Measurements from ENCODE around the gene SMIM27. TPM values are rescaled to one million over a fixed set of nuclear protein-coding genes. Genes with fewer than 3 reads are reported as not detected.

The SMIM27 gene
- total and polyA plus RNA-seq, 2 experiments from 2014 or later = 3.4 to 106 TPM

DNA sequence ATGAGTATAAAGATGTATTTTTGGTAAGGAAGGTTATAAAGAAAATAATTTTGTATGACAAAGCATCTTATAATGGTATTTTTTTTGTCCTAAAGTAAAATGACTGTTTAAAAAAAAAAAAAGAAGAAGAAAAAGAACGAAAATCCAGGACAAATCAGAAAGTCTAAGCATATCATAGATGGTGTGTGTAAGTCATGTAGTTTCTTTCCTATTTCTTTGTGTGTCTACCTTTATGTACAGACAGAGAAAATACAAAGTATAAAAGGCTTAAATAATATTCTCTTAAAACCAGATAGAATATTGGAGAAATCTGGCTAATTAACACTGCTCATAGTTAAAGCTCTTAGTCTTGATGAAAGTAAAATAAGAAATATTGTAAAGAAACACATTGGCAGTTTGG, 33.9 kb upstream of the SMIM27 start:
- Histone ChIP-seq H3K27ac (ENCODE audit: low read depth) (no peak overlapping the region), H2AFZ (no peak overlapping the region), H3K4me2 (no peak overlapping the region), H3K4me1 (ENCODE audit: insufficient read depth) (no peaks in the 10 kb centered on the region), H3F3A (replicated peaks; ENCODE audit: low read depth) (no peaks in the 10 kb centered on the region), H3K27me3 (ENCODE audit: insufficient read depth) (no peaks in the 10 kb centered on the region), H3K4me3 (no peak overlapping the region), H3K79me2 (replicated peaks; ENCODE audit: insufficient read depth) (peaks cover 54% of the 10 kb centered on the region), H4K20me1 (replicated peaks; ENCODE audit: insufficient read depth) (no peaks in the 10 kb centered on the region), H3K9me2 (ENCODE audit: insufficient read depth) (no peaks in the 10 kb centered on the region), H3K36me3 (ENCODE audit: insufficient read depth) (peaks cover 34% of the 10 kb centered on the region)
- H3K4me3 Mint-ChIP-seq = no peak overlapping the region
- H3K36me3 Mint-ChIP-seq (ENCODE audit: low read depth) = peaks cover 93% of the 10 kb centered on the region
- H3K27me3 Mint-ChIP-seq (ENCODE audit: insufficient read depth, low read depth, poor library complexity) = peaks cover 6% of the 10 kb centered on the region
- TF ChIP-seq ZNF114 (CRISPR knock-in tag; IDR thresholded peaks at IDR 0.05) (no peak), EZH2phosphoT487 (IDR thresholded peaks at IDR 0.05; ENCODE audit: unreplicated experiment) (no peak), NANOG (IDR thresholded peaks at IDR 0.05; ENCODE audit: borderline replicate concordance) (no peak), JUNB (IDR thresholded peaks at IDR 0.05; ENCODE audit: unreplicated experiment) (no peak)
- DNase-seq (ENCODE audit: low spot score) = no peak
- ATAC-seq = no peak
- H3K27ac Mint-ChIP-seq = no peak overlapping the region
- no peaks in the 10 kb centered on the region for H3K4me1 Mint-ChIP-seq
- peaks cover 89% of the 10 kb centered on the region for H3K9me3 Mint-ChIP-seq

DNA sequence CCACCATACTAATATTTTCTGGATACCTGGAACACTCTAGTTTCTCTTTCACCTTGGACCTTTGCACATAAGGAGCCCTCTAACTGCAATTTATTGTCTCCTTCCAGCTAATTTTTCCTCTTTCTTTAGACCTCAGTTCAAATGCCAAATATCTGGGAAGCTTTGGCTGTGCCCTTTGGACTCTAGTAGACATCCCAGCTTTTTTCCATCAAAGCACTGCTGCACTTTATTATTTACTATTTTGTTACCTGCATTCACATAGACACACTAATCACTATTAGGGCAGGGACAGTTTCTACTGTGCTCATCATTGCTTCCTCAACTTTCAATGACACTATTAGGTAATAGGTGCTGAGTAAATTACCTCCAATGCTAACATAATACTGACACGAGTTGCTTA, 28.2 kb upstream of the SMIM27 start:
- H3K36me3 Mint-ChIP-seq (ENCODE audit: low read depth) = peaks cover 43% of the 10 kb centered on the region
- H3K79me2 ChIP-seq (replicated peaks; ENCODE audit: insufficient read depth) = peaks cover 45% of the 10 kb centered on the region
- no peak for ATAC-seq
- no peaks in the 10 kb centered on the region for H4K20me1 ChIP-seq (replicated peaks; ENCODE audit: insufficient read depth)
- H3K9me2 ChIP-seq (ENCODE audit: insufficient read depth) = no peaks in the 10 kb centered on the region
- H3K9me3 Mint-ChIP-seq = peaks cover 33% of the 10 kb centered on the region
- H3K4me1 Mint-ChIP-seq = peaks cover 18% of the 10 kb centered on the region
- peaks cover 7% of the 10 kb centered on the region for H3K27me3 Mint-ChIP-seq (ENCODE audit: insufficient read depth, low read depth, poor library complexity)
- H3K4me1 ChIP-seq (ENCODE audit: insufficient read depth) = peaks cover 13% of the 10 kb centered on the region
- no peak overlapping the region for H3K27ac ChIP-seq (ENCODE audit: low read depth)
- H3K27ac Mint-ChIP-seq = no peak overlapping the region
- no peaks in the 10 kb centered on the region for H3K27me3 ChIP-seq (ENCODE audit: insufficient read depth)
- H3K36me3 ChIP-seq (ENCODE audit: insufficient read depth) = peaks cover 14% of the 10 kb centered on the region
- no peak overlapping the region; the same call in 1 of the 2 replicates for H3K4me3 ChIP-seq
- no peaks in the 10 kb centered on the region for H3F3A ChIP-seq (replicated peaks; ENCODE audit: low read depth)
- DNase-seq (ENCODE audit: low spot score) = no peak
- no peak overlapping the region for H3K4me3 Mint-ChIP-seq
- H3K4me2 ChIP-seq = peak overlapping the region; percentile 48; the same call in 1 of the 2 replicates
- no peak overlapping the region for H2AFZ ChIP-seq
- TF ChIP-seq ZNF331 (CRISPR knock-in tag; IDR thresholded peaks at IDR 0.05; ENCODE audit: low read depth) (no peak), POLR2AphosphoS5 (IDR thresholded peaks at IDR 0.05; ENCODE audit: low read depth) (no peak), EZH2 (IDR thresholded peaks at IDR 0.05; ENCODE audit: low read depth, unreplicated experiment) (no peak), ZNF114 (CRISPR knock-in tag; IDR thresholded peaks at IDR 0.05) (no peak), EZH2phosphoT487 (IDR thresholded peaks at IDR 0.05; ENCODE audit: unreplicated experiment) (no peak), CREB1 (CRISPR knock-in tag; IDR thresholded peaks at IDR 0.05; ENCODE audit: low read depth) (no peak)
- TF ChIP-seq, protein P1, sequence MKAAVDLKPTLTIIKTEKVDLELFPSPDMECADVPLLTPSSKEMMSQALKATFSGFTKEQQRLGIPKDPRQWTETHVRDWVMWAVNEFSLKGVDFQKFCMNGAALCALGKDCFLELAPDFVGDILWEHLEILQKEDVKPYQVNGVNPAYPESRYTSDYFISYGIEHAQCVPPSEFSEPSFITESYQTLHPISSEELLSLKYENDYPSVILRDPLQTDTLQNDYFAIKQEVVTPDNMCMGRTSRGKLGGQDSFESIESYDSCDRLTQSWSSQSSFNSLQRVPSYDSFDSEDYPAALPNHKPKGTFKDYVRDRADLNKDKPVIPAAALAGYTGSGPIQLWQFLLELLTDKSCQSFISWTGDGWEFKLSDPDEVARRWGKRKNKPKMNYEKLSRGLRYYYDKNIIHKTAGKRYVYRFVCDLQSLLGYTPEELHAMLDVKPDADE (IDR thresholded peaks at IDR 0.05) = no peak
- TF ChIP-seq, protein P2, sequence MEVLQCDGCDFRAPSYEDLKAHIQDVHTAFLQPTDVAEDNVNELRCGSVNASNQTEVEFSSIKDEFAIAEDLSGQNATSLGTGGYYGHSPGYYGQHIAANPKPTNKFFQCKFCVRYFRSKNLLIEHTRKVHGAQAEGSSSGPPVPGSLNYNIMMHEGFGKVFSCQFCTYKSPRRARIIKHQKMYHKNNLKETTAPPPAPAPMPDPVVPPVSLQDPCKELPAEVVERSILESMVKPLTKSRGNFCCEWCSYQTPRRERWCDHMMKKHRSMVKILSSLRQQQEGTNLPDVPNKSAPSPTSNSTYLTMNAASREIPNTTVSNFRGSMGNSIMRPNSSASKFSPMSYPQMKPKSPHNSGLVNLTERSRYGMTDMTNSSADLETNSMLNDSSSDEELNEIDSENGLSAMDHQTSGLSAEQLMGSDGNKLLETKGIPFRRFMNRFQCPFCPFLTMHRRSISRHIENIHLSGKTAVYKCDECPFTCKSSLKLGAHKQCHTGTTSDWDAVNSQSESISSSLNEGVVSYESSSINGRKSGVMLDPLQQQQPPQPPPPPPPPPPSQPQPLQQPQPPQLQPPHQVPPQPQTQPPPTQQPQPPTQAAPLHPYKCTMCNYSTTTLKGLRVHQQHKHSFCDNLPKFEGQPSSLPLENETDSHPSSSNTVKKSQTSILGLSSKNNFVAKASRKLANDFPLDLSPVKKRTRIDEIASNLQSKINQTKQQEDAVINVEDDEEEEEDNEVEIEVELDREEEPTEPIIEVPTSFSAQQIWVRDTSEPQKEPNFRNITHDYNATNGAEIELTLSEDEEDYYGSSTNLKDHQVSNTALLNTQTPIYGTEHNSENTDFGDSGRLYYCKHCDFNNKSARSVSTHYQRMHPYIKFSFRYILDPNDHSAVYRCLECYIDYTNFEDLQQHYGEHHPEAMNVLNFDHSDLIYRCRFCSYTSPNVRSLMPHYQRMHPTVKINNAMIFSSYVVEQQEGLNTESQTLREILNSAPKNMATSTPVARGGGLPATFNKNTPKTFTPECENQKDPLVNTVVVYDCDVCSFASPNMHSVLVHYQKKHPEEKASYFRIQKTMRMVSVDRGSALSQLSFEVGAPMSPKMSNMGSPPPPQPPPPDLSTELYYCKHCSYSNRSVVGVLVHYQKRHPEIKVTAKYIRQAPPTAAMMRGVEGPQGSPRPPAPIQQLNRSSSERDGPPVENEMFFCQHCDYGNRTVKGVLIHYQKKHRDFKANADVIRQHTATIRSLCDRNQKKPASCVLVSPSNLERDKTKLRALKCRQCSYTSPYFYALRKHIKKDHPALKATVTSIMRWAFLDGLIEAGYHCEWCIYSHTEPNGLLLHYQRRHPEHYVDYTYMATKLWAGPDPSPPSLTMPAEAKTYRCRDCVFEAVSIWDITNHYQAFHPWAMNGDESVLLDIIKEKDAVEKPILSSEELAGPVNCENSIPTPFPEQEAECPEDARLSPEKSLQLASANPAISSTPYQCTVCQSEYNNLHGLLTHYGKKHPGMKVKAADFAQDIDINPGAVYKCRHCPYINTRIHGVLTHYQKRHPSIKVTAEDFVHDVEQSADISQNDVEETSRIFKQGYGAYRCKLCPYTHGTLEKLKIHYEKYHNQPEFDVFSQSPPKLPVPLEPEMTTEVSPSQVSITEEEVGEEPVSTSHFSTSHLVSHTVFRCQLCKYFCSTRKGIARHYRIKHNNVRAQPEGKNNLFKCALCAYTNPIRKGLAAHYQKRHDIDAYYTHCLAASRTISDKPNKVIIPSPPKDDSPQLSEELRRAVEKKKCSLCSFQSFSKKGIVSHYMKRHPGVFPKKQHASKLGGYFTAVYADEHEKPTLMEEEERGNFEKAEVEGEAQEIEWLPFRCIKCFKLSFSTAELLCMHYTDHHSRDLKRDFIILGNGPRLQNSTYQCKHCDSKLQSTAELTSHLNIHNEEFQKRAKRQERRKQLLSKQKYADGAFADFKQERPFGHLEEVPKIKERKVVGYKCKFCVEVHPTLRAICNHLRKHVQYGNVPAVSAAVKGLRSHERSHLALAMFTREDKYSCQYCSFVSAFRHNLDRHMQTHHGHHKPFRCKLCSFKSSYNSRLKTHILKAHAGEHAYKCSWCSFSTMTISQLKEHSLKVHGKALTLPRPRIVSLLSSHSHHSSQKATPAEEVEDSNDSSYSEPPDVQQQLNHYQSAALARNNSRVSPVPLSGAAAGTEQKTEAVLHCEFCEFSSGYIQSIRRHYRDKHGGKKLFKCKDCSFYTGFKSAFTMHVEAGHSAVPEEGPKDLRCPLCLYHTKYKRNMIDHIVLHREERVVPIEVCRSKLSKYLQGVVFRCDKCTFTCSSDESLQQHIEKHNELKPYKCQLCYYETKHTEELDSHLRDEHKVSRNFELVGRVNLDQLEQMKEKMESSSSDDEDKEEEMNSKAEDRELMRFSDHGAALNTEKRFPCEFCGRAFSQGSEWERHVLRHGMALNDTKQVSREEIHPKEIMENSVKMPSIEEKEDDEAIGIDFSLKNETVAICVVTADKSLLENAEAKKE (CRISPR knock-in tag; IDR thresholded peaks at IDR 0.05) = no peak
- TF ChIP-seq, protein P3, sequence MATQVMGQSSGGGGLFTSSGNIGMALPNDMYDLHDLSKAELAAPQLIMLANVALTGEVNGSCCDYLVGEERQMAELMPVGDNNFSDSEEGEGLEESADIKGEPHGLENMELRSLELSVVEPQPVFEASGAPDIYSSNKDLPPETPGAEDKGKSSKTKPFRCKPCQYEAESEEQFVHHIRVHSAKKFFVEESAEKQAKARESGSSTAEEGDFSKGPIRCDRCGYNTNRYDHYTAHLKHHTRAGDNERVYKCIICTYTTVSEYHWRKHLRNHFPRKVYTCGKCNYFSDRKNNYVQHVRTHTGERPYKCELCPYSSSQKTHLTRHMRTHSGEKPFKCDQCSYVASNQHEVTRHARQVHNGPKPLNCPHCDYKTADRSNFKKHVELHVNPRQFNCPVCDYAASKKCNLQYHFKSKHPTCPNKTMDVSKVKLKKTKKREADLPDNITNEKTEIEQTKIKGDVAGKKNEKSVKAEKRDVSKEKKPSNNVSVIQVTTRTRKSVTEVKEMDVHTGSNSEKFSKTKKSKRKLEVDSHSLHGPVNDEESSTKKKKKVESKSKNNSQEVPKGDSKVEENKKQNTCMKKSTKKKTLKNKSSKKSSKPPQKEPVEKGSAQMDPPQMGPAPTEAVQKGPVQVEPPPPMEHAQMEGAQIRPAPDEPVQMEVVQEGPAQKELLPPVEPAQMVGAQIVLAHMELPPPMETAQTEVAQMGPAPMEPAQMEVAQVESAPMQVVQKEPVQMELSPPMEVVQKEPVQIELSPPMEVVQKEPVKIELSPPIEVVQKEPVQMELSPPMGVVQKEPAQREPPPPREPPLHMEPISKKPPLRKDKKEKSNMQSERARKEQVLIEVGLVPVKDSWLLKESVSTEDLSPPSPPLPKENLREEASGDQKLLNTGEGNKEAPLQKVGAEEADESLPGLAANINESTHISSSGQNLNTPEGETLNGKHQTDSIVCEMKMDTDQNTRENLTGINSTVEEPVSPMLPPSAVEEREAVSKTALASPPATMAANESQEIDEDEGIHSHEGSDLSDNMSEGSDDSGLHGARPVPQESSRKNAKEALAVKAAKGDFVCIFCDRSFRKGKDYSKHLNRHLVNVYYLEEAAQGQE (IDR thresholded peaks at IDR 0.05; ENCODE audit: unreplicated experiment) = no peak

Data from GM23338 (cell line).